ENCODE data around the gene ABHD2. TPM values are rescaled to one million over a fixed set of nuclear protein-coding genes. Genes with fewer than 3 reads are reported as not detected.
A peak's percentile ranks its signal among the peaks of the same experiment; 100 is the strongest.
"Not testable (repeated sequence)": the region's sequence is repeated elsewhere in the genome, so short reads cannot be mapped to it uniquely, and the experiment has no call there.

ABHD2 gene
- total RNA-seq, 1 donor from 2014 or later = 51.7 TPM

DNA sequence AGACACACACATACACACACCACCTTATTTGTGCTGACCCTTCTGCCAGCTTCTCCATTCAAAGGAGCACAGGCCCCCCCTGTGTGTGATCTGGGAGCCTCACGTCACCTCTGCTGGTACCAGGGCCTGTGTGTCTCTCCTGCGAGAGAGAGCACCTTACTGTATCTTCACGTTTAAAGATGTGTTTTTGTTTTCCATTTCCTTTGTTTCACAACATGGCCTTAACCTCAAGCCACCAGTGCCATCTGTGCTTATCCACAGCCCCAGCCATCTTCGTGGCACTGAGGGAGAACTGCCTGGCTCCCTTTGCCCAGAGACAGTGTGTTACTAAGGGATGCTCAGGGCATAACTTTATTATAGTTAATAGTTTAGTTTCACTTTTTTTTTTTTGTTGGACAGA, 52.3 kb downstream of the ABHD2 start:
- DNase-seq = no peak

DNA sequence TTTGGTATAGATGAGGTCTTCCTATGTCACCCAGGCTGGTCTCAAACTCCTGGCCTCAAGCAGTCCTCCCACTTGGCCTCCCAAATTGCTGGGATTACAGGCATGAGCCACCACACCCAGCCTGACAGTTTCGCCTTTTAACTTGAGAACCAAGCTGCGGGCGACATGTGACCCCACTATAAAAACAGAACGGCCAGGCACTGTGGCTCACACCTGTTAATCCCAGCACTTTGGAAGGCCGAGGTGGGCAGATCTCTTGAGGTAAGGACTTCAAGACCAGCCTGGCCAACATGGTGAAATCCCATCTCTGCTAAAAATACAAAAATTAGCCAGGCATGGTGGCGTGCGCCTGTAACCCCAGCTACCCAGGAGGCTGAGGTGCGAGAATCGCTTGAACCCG, 52.9 kb downstream of the ABHD2 start:
- not testable (repeated sequence) for DNase-seq

- no peak for DNase-seq
Observed at GRCh38 chr15:89141885-89142284, 53.6 kb downstream of the ABHD2 start.

- no peak for DNase-seq
Observed at GRCh38 chr15:89142423-89142822, 54.2 kb downstream of the ABHD2 start.

GRCh38 chr15:89143503-89144162, 55.4 kb downstream of the ABHD2 start:
- peak; percentile 84 for DNase-seq

GRCh38 chr15:89144491-89144890, 56.2 kb downstream of the ABHD2 start:
- DNase-seq = no peak

DNA sequence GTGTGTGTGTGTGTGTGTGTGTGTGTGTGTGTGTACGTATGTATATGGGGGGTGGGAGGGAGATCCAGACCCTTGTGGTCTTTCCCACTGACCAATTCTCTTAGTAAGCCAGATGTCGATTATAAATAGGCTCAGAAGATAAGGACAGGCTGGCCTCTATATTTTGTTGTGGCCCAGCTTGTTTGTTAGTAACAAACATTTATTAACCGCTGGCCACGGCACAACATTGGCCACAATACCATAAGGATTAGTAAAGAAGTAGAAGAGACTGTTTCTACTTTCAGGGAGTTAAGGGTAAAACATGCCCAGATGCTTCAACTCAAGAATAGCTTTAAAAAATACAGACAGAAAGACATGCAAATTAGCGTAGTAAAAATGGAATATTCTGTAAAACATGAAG, 58.1 kb downstream of the ABHD2 start:
- no peak for DNase-seq

DNA sequence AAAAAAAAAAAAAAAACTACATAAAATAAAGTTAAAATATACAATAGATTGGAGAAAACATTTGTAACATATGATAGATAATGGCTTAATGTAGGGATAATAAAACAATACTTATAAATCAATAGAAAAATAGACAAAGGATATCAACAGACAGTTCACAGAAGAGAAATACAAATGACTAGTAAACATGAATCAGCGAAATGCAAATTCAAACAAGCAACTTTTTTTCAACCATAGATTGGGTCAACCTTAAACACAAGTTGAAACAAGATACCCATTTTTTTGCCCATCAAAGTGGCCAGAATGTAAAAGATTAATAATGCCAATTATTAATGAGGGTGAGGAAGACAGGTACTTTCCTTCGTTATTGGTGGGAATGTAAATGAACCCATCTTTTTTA, 59.9 kb downstream of the ABHD2 start:
- no peak for DNase-seq

GRCh38 chr15:89149501-89150101, 61.3 kb downstream of the ABHD2 start:
- DNase-seq = no peak

GRCh38 chr15:89150287-89150686, 62.0 kb downstream of the ABHD2 start:
- DNase-seq = no peak

- no peak for DNase-seq
Observed at GRCh38 chr15:89150762-89151664, 62.8 kb downstream of the ABHD2 start.

- DNase-seq = no peak
Observed at GRCh38 chr15:89155122-89155521, 66.9 kb downstream of the ABHD2 start.

- no peak for DNase-seq
Observed at GRCh38 chr15:89155656-89156055, 67.4 kb downstream of the ABHD2 start.

DNA sequence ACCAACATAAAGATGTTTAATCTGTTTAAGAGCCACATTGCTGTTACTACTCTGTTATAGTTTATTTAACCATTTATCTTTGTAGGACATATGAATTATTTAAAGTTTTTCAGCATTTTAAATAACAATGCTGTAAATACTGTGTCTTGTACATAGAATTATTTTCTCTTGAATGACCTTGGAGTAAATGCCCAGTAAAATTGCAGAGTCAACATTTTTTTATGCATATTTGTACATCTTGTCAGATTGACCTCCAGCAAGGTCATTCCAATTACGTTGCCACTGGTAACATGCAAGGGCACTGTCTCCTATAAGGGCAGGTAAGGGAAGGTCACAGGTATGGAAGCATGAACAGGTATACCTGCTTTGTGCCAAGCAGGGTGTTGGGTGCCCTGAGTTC, 68.8 kb downstream of the ABHD2 start:
- no peak for DNase-seq

- no peak for DNase-seq
Observed at GRCh38 chr15:89157918-89158564, 69.8 kb downstream of the ABHD2 start.

DNA sequence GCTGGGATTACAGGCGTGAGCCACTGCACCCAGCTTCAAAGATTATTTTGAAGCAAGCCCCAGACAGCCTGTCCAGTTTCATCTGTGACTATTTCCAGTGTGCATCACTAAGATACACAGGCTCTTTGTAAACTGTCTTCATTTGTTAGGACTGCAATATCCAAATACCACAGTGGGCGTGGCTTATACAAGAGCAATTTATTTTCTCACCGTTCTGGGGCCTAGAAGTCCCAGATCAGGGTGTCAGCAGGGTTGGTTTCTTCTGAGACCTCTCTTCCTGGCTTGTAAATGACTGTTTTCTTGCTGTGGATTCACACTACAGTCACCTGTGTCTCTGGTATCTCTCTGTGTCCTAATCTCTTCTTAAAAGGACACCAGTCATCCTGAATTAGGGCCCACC, 73.4 kb downstream of the ABHD2 start:
- no peak for DNase-seq

GRCh38 chr15:89163271-89164055, 75.2 kb downstream of the ABHD2 start:
- DNase-seq = no peak

- DNase-seq = no peak
Observed at GRCh38 chr15:89164712-89165211, 76.5 kb downstream of the ABHD2 start.

DNA sequence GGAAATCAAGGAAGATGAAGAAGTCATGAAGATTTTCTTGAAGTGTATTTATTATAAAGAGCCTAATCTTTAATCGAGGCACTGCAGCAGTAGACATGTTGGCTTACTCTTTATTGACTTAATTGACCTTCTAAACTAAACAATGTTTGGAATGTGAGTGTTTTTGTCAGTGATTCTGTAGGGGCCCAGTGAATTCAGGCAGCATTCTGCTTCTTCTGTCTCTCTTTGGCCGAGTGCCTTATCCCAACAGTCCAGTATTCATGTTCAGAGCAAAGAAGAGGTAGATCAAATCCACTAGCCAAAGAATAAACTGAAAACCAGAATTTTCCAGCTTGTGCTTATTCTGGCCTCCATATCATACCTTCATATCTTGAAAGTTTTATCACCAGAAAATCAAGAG, 77.4 kb downstream of the ABHD2 start:
- DNase-seq = peak; percentile 46

- peak; percentile 87 for DNase-seq
Observed at GRCh38 chr15:89167267-89168176, 79.3 kb downstream of the ABHD2 start.

DNA sequence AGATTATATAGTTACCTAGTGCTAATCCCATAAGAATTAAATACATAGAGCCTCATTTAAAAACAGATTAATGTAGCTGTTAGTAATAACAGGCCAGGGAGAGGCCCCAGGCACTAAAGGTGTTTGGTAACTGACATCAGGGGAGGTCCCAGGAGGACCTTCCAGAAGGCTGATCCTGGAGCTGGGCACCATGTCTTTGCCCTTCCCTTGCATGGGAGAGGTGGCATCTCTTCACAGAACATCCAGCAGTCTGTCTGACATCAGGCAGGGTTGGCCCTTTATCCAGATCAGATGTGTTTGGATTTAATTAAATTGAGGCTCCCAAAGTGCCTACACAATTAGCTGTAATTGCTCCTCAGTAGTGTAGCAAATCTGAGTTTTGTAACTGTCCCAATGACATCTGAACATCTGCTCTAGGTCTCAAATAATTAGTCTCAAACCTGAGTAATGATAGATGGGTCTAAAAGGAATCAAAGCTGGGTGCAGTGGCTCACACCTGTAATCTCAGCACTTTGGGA, 80.1 kb downstream of the ABHD2 start:
- DNase-seq = no peak

Measured in dermis blood vessel endothelial cell (primary cell).